HG02981 (cell line): ENCODE results near the gene CAMKMT.
"Not testable (repeated sequence)": the region's sequence is repeated elsewhere in the genome, so short reads cannot be mapped to it uniquely, and the experiment has no call there.

ENCODE experiments used
- ATAC-seq: cut with Tn5 transposase; IDR thresholded peaks from one replicate; pipeline ENCODE4 v1.9.1; 2021; ENCODE audit warnings: mild to moderate bottlenecking, moderate library complexity; ENCODE audit not compliant: unreplicated experiment

Gene CAMKMT

DNA sequence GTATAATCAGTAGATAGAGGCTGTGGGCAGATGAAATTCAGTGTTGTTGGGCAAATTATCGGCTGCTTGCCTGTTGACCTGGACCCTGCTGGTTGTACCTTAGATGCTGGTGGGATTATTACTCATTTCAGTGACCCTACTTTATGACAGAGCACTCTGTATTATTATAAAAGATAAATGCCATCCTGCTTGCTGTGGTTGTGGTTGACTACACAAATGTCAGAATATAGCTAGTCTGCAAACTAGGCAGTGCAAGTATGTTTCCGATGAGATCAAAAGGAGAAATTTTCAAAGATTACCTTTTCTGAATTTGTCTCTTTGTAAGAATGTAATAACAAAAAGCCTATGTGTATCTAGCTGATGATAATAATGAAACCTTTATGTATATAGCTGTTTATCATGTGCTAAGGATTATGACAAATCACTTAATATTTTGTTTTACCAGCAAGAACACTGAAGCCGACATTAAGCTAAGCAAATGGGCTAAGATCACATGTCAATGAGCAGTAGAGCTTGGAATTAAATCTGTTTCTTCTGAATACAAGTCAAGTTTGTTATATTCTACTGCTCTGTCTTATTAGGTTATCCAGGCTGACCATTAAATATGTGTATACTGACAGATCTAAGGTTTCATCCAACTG is 219.2 kb downstream of the CAMKMT start:
- ATAC-seq, result no peak

GRCh38 chr2:44582363-44583008 is 220.7 kb downstream of the CAMKMT start:
- ATAC-seq, result no peak

GRCh38 chr2:44595615-44596014 is 233.9 kb downstream of the CAMKMT start:
- not testable (repeated sequence) for ATAC-seq

DNA sequence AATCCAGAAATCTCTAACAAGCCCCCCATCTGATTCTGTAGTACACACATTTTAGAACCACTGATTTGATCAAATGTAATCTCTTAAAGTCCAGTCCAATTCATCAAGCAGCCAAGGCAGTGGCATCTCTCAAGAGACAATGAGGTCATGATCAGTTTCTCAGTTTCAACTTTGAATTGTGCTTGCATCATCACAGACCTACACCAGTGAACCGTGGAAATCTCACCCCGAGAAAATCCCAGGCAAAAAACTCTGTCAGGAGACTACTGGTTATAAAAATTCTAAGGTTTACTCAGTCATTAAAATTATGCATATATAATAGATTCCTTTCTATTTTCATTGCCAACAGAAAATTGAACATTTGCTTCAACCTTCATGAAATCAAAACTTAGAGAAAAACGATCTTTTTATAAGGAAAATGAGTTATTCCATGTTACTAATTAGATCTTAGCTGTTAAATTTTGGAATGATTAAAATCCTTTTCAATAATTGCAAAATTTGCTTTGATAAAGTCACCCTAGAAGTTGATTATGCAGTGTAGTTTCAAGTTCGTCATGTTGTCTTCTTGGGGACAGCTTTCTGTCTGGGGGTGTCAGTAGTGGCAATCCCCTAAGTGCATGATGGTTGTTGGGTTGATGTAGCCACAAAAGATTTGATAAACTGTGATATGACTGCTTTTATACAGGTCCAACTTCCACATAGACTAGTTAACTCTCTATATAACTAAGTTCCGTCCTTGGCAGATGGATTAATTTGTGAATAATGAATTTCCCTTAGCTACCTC is 235.0 kb downstream of the CAMKMT start:
- peak; percentile 81 for ATAC-seq

DNA sequence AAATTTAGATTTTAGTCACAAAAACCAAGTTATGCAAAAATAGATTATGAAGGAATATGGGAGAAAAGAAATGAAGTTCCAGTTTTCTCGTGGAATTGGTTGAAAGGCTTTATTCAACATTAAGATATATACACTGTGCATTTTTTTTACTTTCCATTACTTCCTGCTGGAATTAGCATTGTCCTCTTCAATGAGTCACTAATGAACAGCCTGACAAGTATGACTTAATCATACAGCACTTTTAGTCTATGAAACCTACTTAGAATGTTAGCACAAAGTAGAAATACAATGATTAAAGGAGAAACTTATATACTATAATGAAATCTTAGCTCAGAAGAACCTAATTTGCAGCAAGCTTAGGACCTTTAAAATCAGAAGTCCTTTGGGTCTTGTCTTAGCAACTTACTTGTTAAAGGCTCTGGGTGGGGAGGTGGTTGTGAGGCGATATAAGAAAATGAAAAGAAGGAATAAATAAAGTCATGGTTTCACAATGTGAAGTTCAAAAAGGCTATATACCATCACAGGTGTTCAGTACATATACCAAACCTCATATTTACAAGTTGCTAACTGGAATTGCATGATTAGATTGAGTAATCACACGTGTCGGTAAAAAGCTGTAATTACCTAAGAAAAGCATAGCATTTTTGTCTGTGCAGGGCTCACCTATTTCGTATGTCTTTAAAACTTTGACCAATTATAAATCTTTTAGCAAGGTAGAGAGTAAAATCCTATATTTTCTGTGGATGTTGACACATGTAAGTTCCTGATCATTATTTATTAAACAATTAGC is 236.8 kb downstream of the CAMKMT start:
- ATAC-seq, result no peak

- no peak for ATAC-seq
These were observed 237.4 kb downstream of the CAMKMT start for GRCh38 chr2:44599130-44599529.

GRCh38 chr2:44602446-44602845 is 240.7 kb downstream of the CAMKMT start:
- ATAC-seq, result no peak

GRCh38 chr2:44605511-44605910 is 243.8 kb downstream of the CAMKMT start:
- no peak for ATAC-seq

DNA sequence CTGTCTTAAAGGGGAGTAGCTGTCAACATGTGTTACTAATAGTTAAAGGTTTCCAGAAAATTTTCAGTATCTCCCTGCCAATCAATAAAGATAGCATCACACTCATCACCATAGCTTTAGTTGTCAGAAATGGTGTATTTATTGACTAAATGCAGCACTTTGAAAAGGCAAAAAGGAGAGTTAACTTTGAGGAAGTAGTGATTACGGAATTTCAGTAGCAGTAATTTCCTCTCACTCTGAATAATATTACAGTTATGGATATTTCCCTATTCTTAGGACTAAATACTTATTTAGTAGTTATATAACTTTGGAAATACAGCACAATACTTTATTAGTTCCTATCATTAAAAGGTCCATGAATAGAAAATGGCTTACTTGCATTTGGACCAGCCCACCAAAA is 250.5 kb downstream of the CAMKMT start:
- no peak for ATAC-seq

- ATAC-seq, result no peak
These were observed 253.2 kb downstream of the CAMKMT start for GRCh38 chr2:44614940-44615339.

DNA sequence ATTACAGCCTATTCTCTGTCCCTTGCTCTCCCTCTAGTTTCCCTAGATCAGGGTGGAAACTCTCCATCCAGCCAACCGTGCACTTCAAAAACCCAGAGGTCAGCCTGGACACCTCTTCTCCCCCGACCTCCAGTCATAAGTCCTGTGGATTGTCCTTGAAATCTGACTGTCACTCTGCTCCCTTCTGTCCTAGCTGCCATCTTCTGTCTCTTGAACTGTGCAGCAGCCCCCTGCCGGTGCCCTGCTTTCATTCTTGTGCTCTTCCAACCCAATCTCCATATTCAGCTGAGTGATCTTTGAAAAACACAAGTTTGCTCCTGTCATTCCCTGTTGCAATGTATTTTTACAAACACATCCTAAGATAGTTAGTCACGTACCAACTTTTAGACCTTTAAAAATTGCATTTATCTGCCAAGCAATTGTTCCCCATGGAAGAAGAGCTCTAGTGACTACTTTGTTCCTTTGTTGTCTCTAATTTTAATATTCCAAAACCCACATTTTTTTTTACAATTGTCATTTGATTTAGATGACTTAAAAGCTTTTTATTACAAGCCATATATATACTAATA is 254.3 kb downstream of the CAMKMT start:
- ATAC-seq, result no peak

GRCh38 chr2:44616667-44617155 is 255.0 kb downstream of the CAMKMT start:
- ATAC-seq, result peak; percentile 75

GRCh38 chr2:44618251-44619023 is 256.7 kb downstream of the CAMKMT start:
- no peak for ATAC-seq

- ATAC-seq, result no peak
These were observed 258.6 kb downstream of the CAMKMT start for GRCh38 chr2:44620189-44620990.

DNA sequence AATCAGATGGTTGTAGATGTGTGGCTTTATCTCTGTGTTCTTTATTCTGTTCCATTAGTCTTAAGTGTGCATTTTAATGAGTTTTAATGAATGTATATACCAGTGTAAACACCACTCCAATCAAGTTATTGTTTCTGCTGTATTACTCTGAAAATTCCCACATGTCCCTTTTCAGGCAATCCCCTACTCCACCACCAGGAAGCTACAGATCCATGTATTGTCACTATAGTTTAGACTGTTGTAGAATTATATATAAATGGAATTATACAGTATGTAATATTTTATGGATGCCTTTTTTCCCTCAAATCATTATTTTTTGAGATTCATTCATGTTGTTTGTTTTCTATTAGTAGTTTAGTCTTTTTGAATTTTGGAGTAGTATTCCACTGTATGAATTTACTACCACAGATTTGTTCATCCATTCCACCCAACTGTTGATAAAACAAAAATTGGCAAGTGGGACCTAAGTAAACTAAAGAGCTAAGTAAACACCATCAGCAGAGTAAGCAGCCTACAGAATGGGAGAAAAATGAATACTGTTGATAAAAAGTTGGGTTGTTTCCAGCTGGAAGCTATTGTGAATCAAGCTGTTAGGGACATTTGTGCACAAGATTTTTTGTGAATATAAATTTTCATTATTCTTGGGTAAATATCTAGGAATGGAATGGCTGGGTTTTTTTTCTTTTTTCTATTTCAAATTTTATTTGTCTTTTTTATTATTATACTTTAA is 262.0 kb downstream of the CAMKMT start:
- no peak for ATAC-seq

DNA sequence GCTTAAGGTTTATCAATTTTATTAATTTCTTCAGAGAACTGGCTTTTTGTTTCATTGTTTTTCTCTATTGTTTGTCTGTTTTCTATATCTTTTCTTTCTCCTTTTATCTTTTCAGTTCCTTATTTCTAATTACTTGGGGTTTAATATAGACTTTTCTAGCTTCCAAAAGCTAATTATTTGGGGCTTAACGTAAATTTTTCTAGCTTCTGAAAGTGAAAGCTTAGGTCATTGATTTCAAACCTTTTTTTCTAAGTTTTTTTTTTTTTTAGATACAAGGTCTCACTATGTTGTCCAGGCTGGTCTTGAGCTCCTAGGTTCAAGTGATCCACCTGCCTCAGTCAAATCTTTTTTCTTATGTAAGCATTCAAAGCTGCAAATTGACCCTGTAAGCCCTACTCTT is 266.6 kb downstream of the CAMKMT start:
- ATAC-seq, result no peak

DNA sequence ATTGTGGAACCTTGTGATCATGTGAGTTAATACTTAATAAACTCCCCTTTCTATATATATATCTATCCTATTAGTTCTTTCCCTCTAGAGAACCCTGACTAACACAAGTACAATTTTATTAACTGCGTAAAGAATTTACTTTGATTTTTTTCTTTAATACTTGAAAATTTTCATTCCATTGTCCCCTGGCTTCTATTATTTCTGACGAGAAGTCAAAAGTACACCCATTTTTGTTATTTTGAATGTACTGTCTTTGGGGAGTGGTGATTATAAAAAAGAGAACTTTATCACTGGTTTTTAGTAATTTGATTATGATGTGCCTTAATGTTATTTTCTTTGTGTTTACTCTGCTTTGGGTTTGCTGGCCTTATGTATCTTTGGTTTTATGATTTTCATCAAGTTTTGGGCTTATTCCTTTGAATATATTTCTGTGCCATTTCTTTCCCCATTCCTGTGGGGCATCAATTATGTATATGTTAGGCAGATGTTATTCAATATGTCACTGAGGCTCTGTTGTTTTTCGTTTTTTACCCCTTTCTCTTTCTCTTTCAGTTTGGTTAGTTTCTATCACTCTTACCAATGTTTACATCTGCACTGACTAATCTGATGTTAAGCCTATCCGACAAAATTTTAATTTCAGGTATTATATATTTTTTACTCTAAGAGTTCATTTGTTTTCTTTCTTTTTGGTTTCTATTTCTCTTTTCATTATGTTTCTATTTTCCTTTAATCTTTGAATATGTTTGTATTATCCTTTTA is 271.4 kb downstream of the CAMKMT start:
- ATAC-seq, result no peak

DNA sequence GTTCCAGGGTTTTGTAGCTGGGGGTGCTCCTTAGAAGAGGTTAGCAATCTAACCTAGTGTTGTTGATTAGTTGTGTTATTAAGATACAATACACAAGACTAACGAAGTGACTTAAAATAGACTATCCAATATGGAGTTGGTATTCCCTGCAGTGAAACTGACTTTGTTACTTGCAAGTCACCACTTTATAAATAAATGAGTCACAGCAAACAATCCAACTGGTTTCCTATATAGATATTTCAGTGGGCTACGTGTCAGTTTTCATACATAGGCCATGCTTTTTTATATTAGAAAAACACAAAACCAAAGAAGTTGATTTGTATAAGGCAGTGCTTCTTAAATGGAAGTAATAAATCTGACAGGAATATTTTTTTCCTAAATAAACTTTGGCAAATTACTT is 274.0 kb downstream of the CAMKMT start:
- no peak for ATAC-seq
